Choroid plexus epithelial cell (primary cell): ENCODE measurements around the gene MGST2.

Experiments
- DNase-seq: peaks from one replicate; pipeline ENCODE4 v3.0.0-alpha.2; 2010; ENCODE audit warnings: low read depth
- H3K4me3 ChIP-seq: 2 replicates; pipeline ENCODE4 v1.5.1; 2011; ENCODE audit warnings: low read depth, mild to moderate bottlenecking, control low read depth, low read length, moderate library complexity
- TF ChIP-seq, protein P1 (sequence below): conservative IDR thresholded peaks from 2 replicates; pipeline ENCODE4 v1.5.1; 2011; ENCODE audit warnings: low read depth, mild to moderate bottlenecking, control low read depth, inconsistent platforms, low read length, moderate library complexity

MGST2 gene

DNA sequence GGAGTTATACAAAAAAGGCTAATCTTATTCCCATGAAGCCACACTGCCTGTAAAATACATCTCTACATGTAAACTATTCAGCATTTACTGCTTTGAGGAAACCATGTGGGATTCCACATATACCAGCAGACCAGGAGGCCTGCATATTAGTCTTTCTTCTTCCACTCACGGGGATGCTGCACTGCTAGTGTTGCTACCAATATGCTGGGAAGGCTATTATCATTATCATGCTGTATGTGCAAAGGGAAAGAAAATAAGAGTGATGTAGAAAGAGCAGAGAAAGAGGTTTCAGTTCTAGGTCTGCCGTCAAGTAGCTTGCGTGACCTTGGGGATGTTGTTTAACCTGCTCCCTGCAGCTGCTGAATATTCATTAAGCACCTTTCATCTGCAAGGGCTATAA, 61.0 kb downstream of the MGST2 start:
- no peak for DNase-seq
- H3K4me3 ChIP-seq = no peak overlapping the region
- TF ChIP-seq, protein P1, sequence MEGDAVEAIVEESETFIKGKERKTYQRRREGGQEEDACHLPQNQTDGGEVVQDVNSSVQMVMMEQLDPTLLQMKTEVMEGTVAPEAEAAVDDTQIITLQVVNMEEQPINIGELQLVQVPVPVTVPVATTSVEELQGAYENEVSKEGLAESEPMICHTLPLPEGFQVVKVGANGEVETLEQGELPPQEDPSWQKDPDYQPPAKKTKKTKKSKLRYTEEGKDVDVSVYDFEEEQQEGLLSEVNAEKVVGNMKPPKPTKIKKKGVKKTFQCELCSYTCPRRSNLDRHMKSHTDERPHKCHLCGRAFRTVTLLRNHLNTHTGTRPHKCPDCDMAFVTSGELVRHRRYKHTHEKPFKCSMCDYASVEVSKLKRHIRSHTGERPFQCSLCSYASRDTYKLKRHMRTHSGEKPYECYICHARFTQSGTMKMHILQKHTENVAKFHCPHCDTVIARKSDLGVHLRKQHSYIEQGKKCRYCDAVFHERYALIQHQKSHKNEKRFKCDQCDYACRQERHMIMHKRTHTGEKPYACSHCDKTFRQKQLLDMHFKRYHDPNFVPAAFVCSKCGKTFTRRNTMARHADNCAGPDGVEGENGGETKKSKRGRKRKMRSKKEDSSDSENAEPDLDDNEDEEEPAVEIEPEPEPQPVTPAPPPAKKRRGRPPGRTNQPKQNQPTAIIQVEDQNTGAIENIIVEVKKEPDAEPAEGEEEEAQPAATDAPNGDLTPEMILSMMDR = no peak

DNA sequence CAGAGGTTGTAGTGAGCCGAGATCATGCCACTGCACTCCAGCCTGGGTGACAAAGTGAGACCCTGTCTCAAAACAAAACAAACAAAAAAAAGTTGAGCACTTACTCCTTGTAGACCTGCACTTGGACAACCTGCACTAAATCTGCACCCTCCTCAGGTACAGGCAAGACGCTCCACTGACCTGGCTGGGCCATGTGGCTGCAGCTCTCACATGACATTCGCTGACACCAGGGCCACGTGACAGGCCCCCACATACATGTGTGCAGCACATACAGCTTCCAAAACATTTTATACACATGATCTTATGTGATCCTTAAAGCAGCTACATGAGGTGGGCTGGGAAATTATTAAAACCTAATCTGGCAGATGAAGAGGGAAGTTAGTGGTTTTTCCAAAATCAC, 62.5 kb downstream of the MGST2 start:
- TF ChIP-seq, protein P1 = no peak
- H3K4me3 ChIP-seq = no peak overlapping the region

DNA sequence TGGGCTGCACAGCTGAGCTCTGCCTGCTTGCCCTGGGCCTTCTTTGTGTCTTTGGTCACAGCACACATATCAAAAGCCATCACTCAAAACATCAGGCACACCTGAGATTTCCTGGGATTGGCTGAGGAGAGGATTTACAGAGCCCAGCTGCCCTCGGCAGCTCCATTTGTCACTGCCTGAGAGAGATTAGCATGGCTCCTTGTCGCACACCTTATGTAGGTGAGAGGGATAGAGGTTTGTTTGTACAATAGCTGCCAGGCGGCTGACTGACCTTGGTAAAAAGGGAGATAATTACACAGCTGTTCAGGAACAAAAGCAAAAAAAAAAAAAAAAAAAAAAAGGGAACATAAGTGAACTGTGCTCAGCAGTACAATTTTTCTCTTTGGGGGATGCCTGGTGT, 63.2 kb downstream of the MGST2 start:
- DNase-seq = no peak
- TF ChIP-seq, protein P1 = no peak
- H3K4me3 ChIP-seq = no peak overlapping the region

More for the DNA sequence above, 62.5 kb downstream of the MGST2 start:
- DNase-seq = no peak

DNA sequence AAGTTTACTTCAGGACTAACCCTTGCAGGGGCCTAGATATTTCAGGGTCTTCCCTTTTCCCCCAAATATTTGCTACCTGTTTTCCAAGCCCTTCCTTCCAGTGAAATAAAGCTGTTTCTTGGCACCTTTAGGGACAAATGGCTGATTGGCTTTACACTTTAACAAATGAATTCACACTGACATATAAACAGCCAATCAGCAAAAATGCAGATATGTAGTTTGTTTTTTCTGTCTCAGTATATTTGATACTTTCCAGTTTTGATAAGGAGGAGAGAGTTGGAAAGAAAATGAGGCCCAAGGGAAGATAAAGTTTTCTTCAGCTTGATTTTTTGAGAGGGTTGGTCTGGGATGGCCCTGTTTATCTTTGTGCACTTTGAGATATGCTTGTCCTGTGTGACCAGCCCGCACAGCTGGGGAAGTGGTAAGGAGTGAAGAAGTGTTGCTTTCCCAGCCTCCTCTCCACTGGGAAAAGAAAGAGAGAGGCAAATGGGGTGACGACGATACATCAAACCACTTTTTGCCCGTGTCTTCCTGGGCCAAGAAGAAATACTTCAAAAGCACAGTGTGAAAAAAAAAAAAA, 67.5 kb downstream of the MGST2 start:
- H3K4me3 ChIP-seq = no peak overlapping the region
- DNase-seq = no peak
- TF ChIP-seq, protein P1 = no peak

DNA sequence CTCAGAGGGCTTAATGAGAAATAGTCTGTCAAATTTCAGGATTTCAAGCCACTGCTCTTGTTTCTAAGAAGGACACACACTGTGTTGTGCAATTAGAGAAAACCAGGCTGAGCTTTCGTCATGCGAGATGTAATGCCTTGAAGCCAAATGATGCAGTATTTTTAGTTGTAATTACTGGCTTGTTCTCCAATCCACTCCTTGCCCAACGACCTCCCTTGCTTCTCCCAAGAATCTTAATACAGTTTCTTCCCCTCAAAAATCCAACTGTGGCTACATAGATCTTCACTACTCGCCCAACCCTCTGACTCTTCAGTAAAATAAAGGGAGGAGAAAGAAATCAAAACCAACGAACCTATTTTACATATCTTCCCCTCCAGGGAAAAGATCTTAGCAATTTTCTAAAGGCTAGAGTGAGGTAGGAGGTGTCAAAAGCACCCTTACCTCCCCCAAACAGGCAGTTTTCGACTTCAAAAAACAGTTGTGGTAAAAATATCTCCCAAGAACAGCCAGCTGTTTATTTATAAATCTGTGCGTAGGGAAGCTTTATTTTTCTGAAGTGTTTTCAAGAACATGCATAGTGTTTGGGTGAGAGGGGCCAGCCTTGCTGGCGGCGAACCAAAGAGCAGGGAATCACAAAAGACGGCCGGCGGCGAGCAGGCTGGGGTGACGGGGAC, 68.7 kb downstream of the MGST2 start:
- peak overlapping the region; percentile 61 for H3K4me3 ChIP-seq
- DNase-seq = peak; percentile 81
- TF ChIP-seq, protein P1 = no peak

DNA sequence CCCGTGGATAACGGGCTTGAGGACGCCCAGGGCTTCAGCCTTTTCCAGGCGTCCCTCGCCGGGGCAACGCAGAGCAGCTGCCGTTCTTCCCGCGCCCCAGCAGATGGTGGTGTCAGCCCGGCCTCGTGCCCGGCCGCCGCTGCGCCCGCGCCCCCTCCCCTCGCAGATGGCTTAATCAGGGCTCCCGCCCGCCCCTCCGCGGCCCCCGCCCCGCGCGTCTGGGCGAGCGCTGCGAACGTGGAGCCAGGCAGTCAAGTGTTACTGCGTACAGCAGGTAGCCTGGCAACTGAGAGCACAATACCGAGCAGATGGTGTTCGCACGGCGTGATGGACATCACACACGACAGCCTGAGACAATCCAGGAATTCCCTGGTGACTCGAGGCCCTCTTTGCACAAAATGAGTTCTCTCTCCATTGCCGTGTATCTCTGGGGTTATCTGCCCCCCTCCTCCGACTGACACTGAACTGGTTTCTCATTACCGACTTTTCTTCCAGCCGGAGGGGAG, 69.3 kb downstream of the MGST2 start:
- DNase-seq = peak; percentile 80
- TF ChIP-seq, protein P1 = peak; percentile 58
- peak overlapping the region; percentile 61 for H3K4me3 ChIP-seq
